HepG2 (cell line): Measurements from ENCODE around the gene IFT52. TPM values are rescaled to one million over a fixed set of nuclear protein-coding genes. Genes with fewer than 3 reads are reported as not detected.
A peak's percentile ranks its signal among the peaks of the same experiment; 100 is the strongest.

Experiments used
- ATAC-seq: fragments of 200-7000 bp; cut with Tn5 transposase; 3 replicates; pipeline ENCODE4 v1.9.1; 2020; ENCODE audit warnings: mild to moderate bottlenecking, moderate library complexity
- BruUV-seq: library from RNA; stranded (reverse); fragments of 400-500 nt; replicated peaks from 2 replicates; lab custom pipeline; 2021; lab: Mats Ljungman, UMichigan
- CTCF ChIA-PET: fragments of 300-600 bp; formaldehyde crosslinking; extraction: SDS; loops from one replicate; lab custom pipeline; 2021; ENCODE audit warnings: low total read pairs, inconsistent platforms, low intra/inter-chr PET ratio; lab: Yijun Ruan, JAX
- POLR2A ChIA-PET: fragments of 350-600 bp; sonication (Branson Sonifier 250); formaldehyde crosslinking; loops from one replicate; lab custom pipeline; 2020; ENCODE audit warnings: antibody characterized with exemption, inconsistent platforms; lab: Yijun Ruan, JAX
- DNase-seq: peaks from one replicate; pipeline ENCODE4 v3.0.0-alpha.2; 2015; ENCODE audit warnings: low spot score
- FAIRE-seq: peaks from 3 replicates; lab custom pipeline; 2011; peaks lifted over from hg19 to GRCh38; lab: Jason Lieb, UNC
- H2AFZ ChIP-seq: one replicate; pipeline ENCODE4 v1.6.1; 2011; ENCODE audit warnings: low read length, inconsistent platforms
- H3K27ac ChIP-seq: fragments of 300-600 bp; 3 replicates; pipeline ENCODE4 v1.8.0; 2011; ENCODE audit warnings: mixed run types, mild to moderate bottlenecking, mixed read lengths, low read length, inconsistent platforms; ENCODE audit not compliant: insufficient read depth; ENCODE audit errors: extremely low read length
- H3K27me3 ChIP-seq, 2 experiments: fragments of 200-600 bp in 1 of 2; 2 replicates in 1 of 2; 3 replicates in 1 of 2; pipeline versions ENCODE4 v1.6.0 to v1.8.0; 2011; ENCODE audit warnings: low read length in 2 of 2, mild to moderate bottlenecking in 2 of 2, moderate library complexity in 2 of 2, inconsistent platforms in 1 of 2; ENCODE audit not compliant: insufficient read depth in 2 of 2, control insufficient read depth in 1 of 2
- H3K36me3 ChIP-seq, 2 experiments: fragments of 200-600 bp in 1 of 2; replicated peaks in 1 of 2; 2 replicates in 1 of 2; 3 replicates in 1 of 2; pipeline versions ENCODE4 v1.5.1 to v1.8.0; 2011; ENCODE audit warnings: low read length in 2 of 2, inconsistent platforms in 1 of 2; ENCODE audit not compliant: insufficient read depth in 2 of 2, control insufficient read depth in 1 of 2
- H3K4me1 ChIP-seq: 2 replicates; pipeline ENCODE4 v1.5.1; 2012; ENCODE audit warnings: low read length, inconsistent platforms; ENCODE audit not compliant: insufficient read depth
- H3K4me2 ChIP-seq: 2 replicates; pipeline ENCODE4 v1.6.0; 2011; ENCODE audit warnings: low read depth, low read length, inconsistent platforms
- H3K4me3 ChIP-seq, 3 experiments: fragments of 200-600 bp in 1 of 3; sonication (generic), shearing (Covaris generic) in 1 of 3; replicated peaks in 1 of 3; 2 replicates each; pipeline ENCODE4 v1.5.1; 2011 to 2016; ENCODE audit warnings: low read length in 3 of 3, inconsistent platforms in 2 of 3, low read depth in 2 of 3, mild to moderate bottlenecking in 2 of 3, control low read depth in 1 of 3, mixed read lengths in 1 of 3; ENCODE audit not compliant: insufficient read depth in 1 of 3
- H3K79me2 ChIP-seq: one replicate; pipeline ENCODE4 v1.6.1; 2011; ENCODE audit warnings: low read length, inconsistent platforms; ENCODE audit not compliant: insufficient read depth
- H3K9ac ChIP-seq: 2 replicates; pipeline ENCODE4 v1.6.0; 2011; ENCODE audit warnings: mild to moderate bottlenecking, low read depth, low read length, inconsistent platforms; ENCODE audit not compliant: insufficient read depth
- H3K9me3 ChIP-seq: 2 replicates; pipeline ENCODE4 v1.5.1; 2012; ENCODE audit warnings: mild to moderate bottlenecking, low read length
- H4K20me1 ChIP-seq: 2 replicates; pipeline ENCODE4 v1.6.0; 2011; ENCODE audit warnings: inconsistent platforms, mild to moderate bottlenecking, low read length, moderate library complexity; ENCODE audit not compliant: insufficient read depth
- AHR ChIP-seq: IDR thresholded peaks from 2 replicates; pipeline ENCODE4 v1.6.1; 2018; ENCODE audit warnings: missing genetic modification reagents, missing compliant biosample characterization
- HDAC6 ChIP-seq: fragments of 200-600 bp; sonication (generic); IDR thresholded peaks from 2 replicates; pipeline ENCODE4 v1.7.0; 2017; ENCODE audit warnings: mild to moderate bottlenecking, antibody characterized with exemption, low read length, low read depth
- MLX ChIP-seq: IDR thresholded peaks from 2 replicates; pipeline ENCODE4 v1.6.1; 2016
- MXD1 ChIP-seq: sonication (generic); formaldehyde crosslinking; IDR thresholded peaks from 2 replicates; pipeline ENCODE4 v1.4.0; 2020; ENCODE audit warnings: mild to moderate bottlenecking, missing genetic modification reagents
- PAXIP1 ChIP-seq: sonication (generic); formaldehyde crosslinking; conservative IDR thresholded peaks from 2 replicates; pipeline ENCODE4 v1.4.0; 2020; ENCODE audit warnings: mild to moderate bottlenecking, missing genetic modification reagents, moderate library complexity
- REST ChIP-seq, 2 experiments: IDR thresholded peaks; 2 replicates each; pipeline ENCODE4 v1.6.1; 2011 to 2012; ENCODE audit warnings: low read length in 2 of 2, borderline replicate concordance in 1 of 2, low read depth in 1 of 2, mild to moderate bottlenecking in 1 of 2, moderate library complexity in 1 of 2
- STAT5B ChIP-seq: sonication (generic); formaldehyde crosslinking; IDR thresholded peaks from 2 replicates; pipeline ENCODE4 v1.4.0; 2020; ENCODE audit warnings: missing genetic modification reagents
- ZBTB38 ChIP-seq: sonication (generic); formaldehyde crosslinking; IDR thresholded peaks from 2 replicates; pipeline ENCODE4 v1.5.1; 2020; ENCODE audit warnings: mild to moderate bottlenecking, missing genetic modification reagents
- ZNF143 ChIP-seq: sonication (generic); formaldehyde crosslinking; IDR thresholded peaks from 2 replicates; pipeline ENCODE4 v1.4.0; 2020; ENCODE audit warnings: missing genetic modification reagents
- ZNF230 ChIP-seq: sonication (generic); formaldehyde crosslinking; IDR thresholded peaks from 2 replicates; pipeline ENCODE4 v1.4.0; 2020; ENCODE audit warnings: mild to moderate bottlenecking, missing genetic modification reagents
- ZNF30 ChIP-seq: sonication (generic); formaldehyde crosslinking; IDR thresholded peaks from 2 replicates; pipeline ENCODE4 v1.5.0; 2020; ENCODE audit warnings: mild to moderate bottlenecking, missing genetic modification reagents
- ZNF430 ChIP-seq: sonication (generic); formaldehyde crosslinking; IDR thresholded peaks from 2 replicates; pipeline ENCODE4 v1.9.0; 2021; ENCODE audit warnings: mild to moderate bottlenecking, missing genetic modification reagents
- ZNF557 ChIP-seq: sonication (generic); formaldehyde crosslinking; IDR thresholded peaks from 2 replicates; pipeline ENCODE4 v1.4.0; 2020; ENCODE audit warnings: missing genetic modification reagents
- ZNF781 ChIP-seq: sonication (generic); formaldehyde crosslinking; IDR thresholded peaks from 2 replicates; pipeline ENCODE4 v1.5.1; 2020; ENCODE audit warnings: borderline replicate concordance, mild to moderate bottlenecking, missing genetic modification reagents; ENCODE audit errors: not compliant biosample characterization
- ZZZ3 ChIP-seq: sonication (generic); formaldehyde crosslinking; IDR thresholded peaks from 2 replicates; pipeline ENCODE4 v1.4.0; 2020; ENCODE audit warnings: missing genetic modification reagents, mild to moderate bottlenecking, borderline replicate concordance
- WGBS: methylation state at CpG from one replicate; pipeline ENCODE4 v1.1.6; 2017; ENCODE audit warnings: low lambda C conversion rate; 5-methylcytosine and 5-hydroxymethylcytosine counted together
- in situ Hi-C: cut with HindIII; loops from 2 replicates; pipeline ENCODE4 v1.10.0; 2017; ENCODE audit warnings: low pct_unique_long_range_greater_than_20kb; ENCODE audit not compliant: extremely low pct_ligation_motif_present
- intact Hi-C: fragments of 100-400 bp; cut with micrococcal nuclease; formaldehyde crosslinking; loops from one replicate; pipeline ENCODE4 v1.10.0; 2022; ENCODE audit not compliant: unreplicated experiment
- polyA plus RNA-seq, 8 experiments: library from polyadenylated mRNA; depleted of rRNA in 3 of 8; stranded (reverse) in 7 of 8; unstranded in 1 of 8; fragments of >200 nt; fragmentation: Illumina TruSeq in 4 of 8; extraction: Trizol in 4 of 8; gene quantifications; 2 replicates each; pipeline versions ENCODE4 v1.2.1 to v1.2.3, GENCODE V29; 2011 to 2016; ENCODE audit warnings: low read depth in 4 of 8, missing spikeins in 1 of 8, mixed read lengths in 1 of 8; ENCODE audit not compliant: insufficient read depth in 1 of 8
- total RNA-seq, 5 experiments: library from RNA; depleted of rRNA; stranded (reverse); fragments of >200 nt; fragmentation: Illumina TruSeq; extraction: Trizol; gene quantifications; 2 replicates each; pipeline ENCODE4 v1.2.3, GENCODE V29; 2016; ENCODE audit warnings: low read depth in 1 of 5

IFT52 gene
- total and polyA plus RNA-seq, 2 of the 13 experiments (the other 11 are each of a cell fraction or from before 2014, with no cell fraction given) = 48.0 to 64.0 TPM

GRCh38 chr20:43667341-43668132 lies 76.8 kb downstream of the IFT52 start:
- ATAC-seq = no peak
- H2AFZ ChIP-seq = no peak overlapping the region
- H3K4me3 ChIP-seq = peak overlapping the region; percentile 63 to 86 (median 70); a peak in 5 of 6 replicates
- no peak overlapping the region for H3K27ac ChIP-seq
- H3K4me1 ChIP-seq = peaks cover 58% of the 10 kb centered on the region
- CTCF ChIA-PET = no interaction called here
- in situ Hi-C loops (no loop called here), intact Hi-C loops (loop anchor here (10.0 kb wide), 1 partner anchor 537 kb away; no protein-coding TSS in a partner anchor)
- no peak for DNase-seq
- H4K20me1 ChIP-seq = no peaks in the 10 kb centered on the region
- H3K9ac ChIP-seq = peak overlapping the region; percentile 38
- 67% methylated on average over 10 of the region's 34 CpGs for WGBS
- TSS peak; percentile 65 for BruUV-seq
- no peak for FAIRE-seq
- POLR2A ChIA-PET = interaction anchor here (0.9 kb wide), 1 partner anchor 210 kb away, joined by 3 read pairs; no protein-coding TSS in a partner anchor
- no peaks in the 10 kb centered on the region for H3K9me3 ChIP-seq
- no peaks in the 10 kb centered on the region for H3K79me2 ChIP-seq
- H3K36me3 ChIP-seq = 0 out of 5 replicates have a peak, but pooled peaks cover 0 to 2% of the 10 kb centered on the region in 2 experiments
- no peaks in the 10 kb centered on the region; a peak in 1 of 5 replicates for H3K27me3 ChIP-seq
- H3K4me2 ChIP-seq = peak overlapping the region; percentile 95
- TF ChIP-seq STAT5B (CRISPR knock-in tag) = no peak
- TF ChIP-seq ZBTB38 (CRISPR knock-in tag) = no peak
- no peak for TF ChIP-seq ZZZ3 (CRISPR knock-in tag)
- no peak for TF ChIP-seq REST (IDR thresholded peaks at IDR 0.05; ENCODE audit: borderline replicate concordance in 1 of 2, low read depth in 1 of 2, low read length in 2 of 2)
- TF ChIP-seq MLX = no peak
- TF ChIP-seq ZNF30 (CRISPR knock-in tag) = no peak
- TF ChIP-seq HDAC6 = no peak
- TF ChIP-seq ZNF143 (CRISPR knock-in tag) = no peak
- TF ChIP-seq PAXIP1 (CRISPR knock-in tag) = no peak
- TF ChIP-seq AHR (CRISPR knock-in tag) = no peak; the same call in 1 of the 2 replicates
- TF ChIP-seq ZNF781 = no peak
- no peak; the same call in 1 of the 2 replicates for TF ChIP-seq ZNF430 (CRISPR knock-in tag)
- TF ChIP-seq ZNF230 (CRISPR knock-in tag) = no peak
- TF ChIP-seq MXD1 (CRISPR knock-in tag) = peak; percentile 25
- TF ChIP-seq ZNF557 (CRISPR knock-in tag) = no peak
